Transverse colon (tissue), 4 donors: ENCODE results near the gene ST3GAL6. TPM values are rescaled to one million over a fixed set of nuclear protein-coding genes. Genes with fewer than 3 reads are reported as not detected.

Experiments
- DNase-seq: peaks from one replicate; pipeline ENCODE4 v3.0.0-alpha.2; 2019
- H3K27ac ChIP-seq, 4 donors: fragments of 200-600 bp; sonication (generic); 2 replicates each; pipeline ENCODE4 v1.5.1; 2016 to 2018; ENCODE audit warnings: inconsistent platforms in 4 of 4
- H3K27me3 ChIP-seq: fragments of 200-600 bp; sonication (generic); 2 replicates; pipeline ENCODE4 v1.5.1; 2017; ENCODE audit warnings: inconsistent platforms
- H3K36me3 ChIP-seq, 4 donors: fragments of 200-600 bp; sonication (generic); 2 replicates each; pipeline ENCODE4 v1.5.1; 2017 to 2019; ENCODE audit warnings: inconsistent platforms in 4 of 4
- H3K4me1 ChIP-seq, 4 donors: fragments of 200-600 bp; sonication (generic); 2 replicates each; pipeline ENCODE4 v1.5.1; 2017 to 2020; ENCODE audit warnings: inconsistent platforms in 4 of 4
- H3K4me3 ChIP-seq, 4 donors: fragments of 200-600 bp; sonication (generic); 1 replicate in 1 of 4; 2 replicates in 3 of 4; pipeline versions ENCODE4 v1.5.1 to v1.6.1; 2017 to 2019; ENCODE audit warnings: inconsistent platforms in 4 of 4
- H3K9me3 ChIP-seq, 2 donors: fragments of 200-600 bp; sonication (generic); 2 replicates each; pipeline ENCODE4 v1.5.1; 2017 to 2019; ENCODE audit warnings: inconsistent platforms in 2 of 2
- EP300 ChIP-seq: sonication (generic); formaldehyde crosslinking; IDR thresholded peaks from one replicate; pipeline ENCODE4 v1.6.1; 2017; ENCODE audit warnings: antibody characterized with exemption, low read depth
- POLR2A ChIP-seq: fragments of 450-650 bp; IDR thresholded peaks from one replicate; pipeline ENCODE4 v1.6.1; 2016; ENCODE audit warnings: antibody characterized with exemption, mild to moderate bottlenecking, moderate library complexity
- POLR2AphosphoS5 ChIP-seq, 3 donors: sonication (generic); formaldehyde crosslinking; IDR thresholded peaks; one replicate each; pipeline ENCODE4 v1.6.1; 2016; ENCODE audit warnings: antibody characterized with exemption in 3 of 3
- WGBS, 2 donors: methylation state at CpG; one replicate each; pipeline ENCODE4 v1.1.5; 2018; ENCODE audit warnings: low coverage in 1 of 2; 5-methylcytosine and 5-hydroxymethylcytosine counted together
- in situ Hi-C, 4 donors: fragments of 200-750 bp; cut with MboI; loops; one replicate each; pipeline versions ENCODE4 v1.15.0 to v1.15.1; 2017; ENCODE audit warnings: low sequenced_read_pairs in 3 of 4, low pct_ligation_motif_present in 1 of 4, low pct_unique_long_range_greater_than_20kb in 1 of 4
- intact Hi-C: fragments of 100-400 bp; cut with DNase I; formaldehyde crosslinking; loops from one replicate; pipeline ENCODE4 v1.15.1; 2023; ENCODE audit warnings: low total_unique reads
- small RNA-seq, 4 donors: library from RNA; depleted of rRNA; stranded (forward); fragments of <200 nt; gene quantifications; one replicate each; pipeline ENCODE3, GENCODE V24; 2016
- total RNA-seq, 4 donors: library from RNA; depleted of rRNA; stranded (reverse); fragments of >200 nt; gene quantifications; one replicate each; pipeline ENCODE4 v1.1.0, GENCODE V29; 2016
- TF ChIP-seq, protein P1 (sequence below), 5 experiments: fragments of 200-600 bp in 3 of 5; fragments of 450-650 bp in 2 of 5; sonication (generic) in 3 of 5; IDR thresholded peaks; 1 replicate in 2 of 5; 2 replicates in 3 of 5; pipeline ENCODE4 v1.5.1; 2016 to 2017; ENCODE audit warnings: antibody characterized with exemption in 5 of 5, inconsistent platforms in 3 of 5, mild to moderate bottlenecking in 2 of 5, moderate library complexity in 1 of 5

ST3GAL6 gene
- total RNA-seq, 4 donors from 2014 or later, result 2.2 to 9.7 (median 2.6) TPM

DNA sequence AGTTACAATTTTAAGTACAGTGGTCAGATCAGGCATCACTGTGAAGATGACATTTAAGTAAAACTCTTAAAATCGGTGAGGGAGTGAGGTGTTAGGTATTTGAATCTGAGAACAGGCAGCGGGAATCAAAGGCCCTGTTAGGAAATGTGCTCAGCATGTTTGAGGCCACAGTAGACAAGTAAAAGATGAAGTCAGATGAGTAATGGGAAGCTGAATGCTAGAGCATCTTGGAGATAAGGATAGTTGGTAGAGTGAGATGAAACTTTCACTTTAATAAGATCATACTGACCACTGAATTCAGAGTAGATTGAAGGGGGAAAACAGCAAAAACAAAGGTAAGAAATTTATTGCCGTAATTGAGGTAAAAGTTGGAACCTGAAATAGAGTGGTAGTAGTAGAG, 76.7 kb downstream of the ST3GAL6 start:
- H3K4me3 ChIP-seq, result no peak overlapping the region
- TF ChIP-seq EP300 (no peak), POLR2AphosphoS5 (IDR thresholded peaks at IDR 0.05) (no peak), POLR2A (no peak)
- TF ChIP-seq, protein P1, sequence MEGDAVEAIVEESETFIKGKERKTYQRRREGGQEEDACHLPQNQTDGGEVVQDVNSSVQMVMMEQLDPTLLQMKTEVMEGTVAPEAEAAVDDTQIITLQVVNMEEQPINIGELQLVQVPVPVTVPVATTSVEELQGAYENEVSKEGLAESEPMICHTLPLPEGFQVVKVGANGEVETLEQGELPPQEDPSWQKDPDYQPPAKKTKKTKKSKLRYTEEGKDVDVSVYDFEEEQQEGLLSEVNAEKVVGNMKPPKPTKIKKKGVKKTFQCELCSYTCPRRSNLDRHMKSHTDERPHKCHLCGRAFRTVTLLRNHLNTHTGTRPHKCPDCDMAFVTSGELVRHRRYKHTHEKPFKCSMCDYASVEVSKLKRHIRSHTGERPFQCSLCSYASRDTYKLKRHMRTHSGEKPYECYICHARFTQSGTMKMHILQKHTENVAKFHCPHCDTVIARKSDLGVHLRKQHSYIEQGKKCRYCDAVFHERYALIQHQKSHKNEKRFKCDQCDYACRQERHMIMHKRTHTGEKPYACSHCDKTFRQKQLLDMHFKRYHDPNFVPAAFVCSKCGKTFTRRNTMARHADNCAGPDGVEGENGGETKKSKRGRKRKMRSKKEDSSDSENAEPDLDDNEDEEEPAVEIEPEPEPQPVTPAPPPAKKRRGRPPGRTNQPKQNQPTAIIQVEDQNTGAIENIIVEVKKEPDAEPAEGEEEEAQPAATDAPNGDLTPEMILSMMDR (IDR thresholded peaks at IDR 0.05), result no peak
- 91 to 94% methylated on average over 3 of the region's 3 CpGs for WGBS, 2 donors
- H3K27me3 ChIP-seq, result no peaks in the 10 kb centered on the region
- H3K36me3 ChIP-seq, result no peaks in the 10 kb centered on the region
- no peak overlapping the region for H3K27ac ChIP-seq
- intact Hi-C loops, result no loop called here
- no peaks in the 10 kb centered on the region for H3K9me3 ChIP-seq
- in situ Hi-C loops, result no loop called here
- no peak for DNase-seq
- no peaks in the 10 kb centered on the region for H3K4me1 ChIP-seq

DNA sequence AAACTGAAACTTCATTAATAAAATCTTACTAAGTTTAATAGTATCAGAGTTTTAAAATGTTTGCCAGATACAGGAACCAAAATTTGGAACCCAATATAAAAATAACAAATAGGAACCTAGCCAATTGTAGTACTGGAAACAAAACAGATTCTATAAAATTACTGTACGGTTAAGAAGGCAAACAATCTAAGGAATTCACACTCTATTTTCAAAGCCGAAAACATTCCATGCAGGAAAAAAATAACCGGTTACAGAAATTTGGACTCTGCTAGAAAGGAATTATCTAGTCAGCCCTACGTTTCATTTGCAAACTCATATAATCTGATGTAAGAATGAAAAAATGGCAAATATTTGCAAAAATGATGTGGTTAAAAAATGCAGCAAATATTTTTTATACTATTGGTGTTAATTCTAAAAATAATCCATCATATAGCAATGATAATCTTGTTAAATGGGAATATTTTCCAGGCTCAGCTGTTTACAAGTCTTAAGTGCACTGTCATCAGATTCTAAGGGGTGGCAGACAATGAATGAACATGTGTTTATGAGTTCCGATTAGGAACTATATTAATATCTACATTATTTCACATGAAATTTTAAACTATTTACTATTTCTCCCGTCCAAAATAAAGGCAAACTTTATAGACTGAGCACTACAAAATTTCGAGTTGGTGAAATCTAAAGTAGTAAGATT, 80.3 kb downstream of the ST3GAL6 start:
- intact Hi-C loops (no loop called here), in situ Hi-C loops (no loop called here)
- WGBS, 2 donors, result 68 to 74% methylated on average over 7 of the region's 7 CpGs
- Histone ChIP-seq H3K36me3 (peaks cover 0 to under 1% (median 0%) of the 10 kb centered on the region in 4 donors), H3K4me3 (no peak overlapping the region), H3K27me3 (no peaks in the 10 kb centered on the region), H3K9me3 (peaks cover 0 to 6% of the 10 kb centered on the region in 2 donors), H3K27ac (no peak overlapping the region), H3K4me1 (no peaks in the 10 kb centered on the region)
- TF ChIP-seq POLR2AphosphoS5 (IDR thresholded peaks at IDR 0.05) (no peak), EP300 (no peak), POLR2A (no peak)
- DNase-seq, result no peak

Small RNA genes within 50 kb of the gene (small RNA-seq; reads per million reads assigned to genes)
- 0 reads per million in 4 donors for gene RNU6-26P

Other genes starting within 250 kb of the ST3GAL6 start
- 100 to 1,000 TPM; 105 to 202 (median 162) TPM for gene CLDND1, start 240.4 kb upstream of the ST3GAL6 start, total RNA-seq
- gene GPR15, start 231.4 kb upstream of the ST3GAL6 start, total RNA-seq, result 10 to 100 TPM in 1 of 4 donors, 1 to 10 TPM in 2, under 1 TPM in 1; 0.60 to 11.7 (median 5.5) TPM
- 10 to 100 TPM; 17.9 to 30.7 (median 26.3) TPM for gene CPOX, start 169.7 kb upstream of the ST3GAL6 start, total RNA-seq
- gene DCBLD2, start 138.4 kb downstream of the ST3GAL6 start, total RNA-seq, result 10 to 100 TPM; 14.3 to 20.6 (median 18.4) TPM